GM13976 (cell line): ENCODE results near the gene OSBPL6.

Experiments used
- DNase-seq: peaks from one replicate; pipeline ENCODE4 v3.0.0; 2012; ENCODE audit warnings: low spot score
- in situ Hi-C: fragments of 300-500 bp; cut with MboI; formaldehyde crosslinking; loops from one replicate; pipeline ENCODE4 v1.12.0; 2022; ENCODE audit warnings: low sequenced_read_pairs, mixed read lengths, inconsistent platforms; ENCODE audit not compliant: unreplicated experiment
- TF ChIP-seq, protein P1 (sequence below): IDR thresholded peaks from 2 replicates; pipeline ENCODE4 v1.5.1; 2012; ENCODE audit warnings: borderline replicate concordance, mild to moderate bottlenecking; ENCODE audit not compliant: insufficient read depth; ENCODE audit errors: extremely low read depth, missing control alignments, control extremely low read depth

OSBPL6 gene

DNA sequence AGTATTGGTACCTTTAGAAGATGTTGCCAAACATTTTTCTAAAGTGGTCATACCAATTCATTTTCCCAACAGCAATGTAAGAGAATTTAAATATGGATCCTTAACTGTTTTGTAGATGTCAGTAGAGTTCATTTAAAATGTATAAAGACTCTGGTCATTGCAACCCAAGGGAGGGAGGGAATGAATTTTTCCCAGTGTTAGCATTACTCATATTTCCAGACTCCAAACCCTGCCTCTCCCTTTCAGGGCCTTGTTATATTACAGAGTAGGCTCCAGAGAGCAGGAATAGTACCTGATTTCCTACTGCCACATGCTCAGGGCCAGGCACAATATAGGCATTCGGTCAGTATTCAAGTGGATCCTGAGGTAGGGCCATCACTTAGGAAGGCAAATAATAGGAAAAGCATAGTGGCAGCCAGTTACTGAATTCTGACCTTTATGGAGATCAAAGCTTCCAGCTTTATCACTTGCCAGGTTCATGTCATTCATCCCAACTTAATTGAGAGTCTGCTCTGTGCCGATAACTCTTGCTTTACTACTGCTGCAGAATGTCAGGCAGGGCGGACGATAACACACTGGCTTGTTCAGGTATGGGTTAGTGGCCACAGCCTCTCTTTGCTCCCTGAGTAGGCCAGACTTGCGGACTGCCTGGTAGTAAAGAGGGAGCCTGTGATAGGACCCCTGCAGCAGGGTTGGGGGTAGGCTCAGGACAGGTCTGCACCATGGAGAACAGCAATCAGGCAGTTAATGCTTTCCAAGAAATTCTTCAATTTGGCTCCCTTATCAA is 75.3 kb downstream of the OSBPL6 start:
- TF ChIP-seq, protein P1, sequence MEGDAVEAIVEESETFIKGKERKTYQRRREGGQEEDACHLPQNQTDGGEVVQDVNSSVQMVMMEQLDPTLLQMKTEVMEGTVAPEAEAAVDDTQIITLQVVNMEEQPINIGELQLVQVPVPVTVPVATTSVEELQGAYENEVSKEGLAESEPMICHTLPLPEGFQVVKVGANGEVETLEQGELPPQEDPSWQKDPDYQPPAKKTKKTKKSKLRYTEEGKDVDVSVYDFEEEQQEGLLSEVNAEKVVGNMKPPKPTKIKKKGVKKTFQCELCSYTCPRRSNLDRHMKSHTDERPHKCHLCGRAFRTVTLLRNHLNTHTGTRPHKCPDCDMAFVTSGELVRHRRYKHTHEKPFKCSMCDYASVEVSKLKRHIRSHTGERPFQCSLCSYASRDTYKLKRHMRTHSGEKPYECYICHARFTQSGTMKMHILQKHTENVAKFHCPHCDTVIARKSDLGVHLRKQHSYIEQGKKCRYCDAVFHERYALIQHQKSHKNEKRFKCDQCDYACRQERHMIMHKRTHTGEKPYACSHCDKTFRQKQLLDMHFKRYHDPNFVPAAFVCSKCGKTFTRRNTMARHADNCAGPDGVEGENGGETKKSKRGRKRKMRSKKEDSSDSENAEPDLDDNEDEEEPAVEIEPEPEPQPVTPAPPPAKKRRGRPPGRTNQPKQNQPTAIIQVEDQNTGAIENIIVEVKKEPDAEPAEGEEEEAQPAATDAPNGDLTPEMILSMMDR: no peak
- DNase-seq: no peak
- in situ Hi-C loops: loop anchor here (10.0 kb wide), 1 partner anchor 155 kb away; the partner anchor contains the start of gene RBM45

DNA sequence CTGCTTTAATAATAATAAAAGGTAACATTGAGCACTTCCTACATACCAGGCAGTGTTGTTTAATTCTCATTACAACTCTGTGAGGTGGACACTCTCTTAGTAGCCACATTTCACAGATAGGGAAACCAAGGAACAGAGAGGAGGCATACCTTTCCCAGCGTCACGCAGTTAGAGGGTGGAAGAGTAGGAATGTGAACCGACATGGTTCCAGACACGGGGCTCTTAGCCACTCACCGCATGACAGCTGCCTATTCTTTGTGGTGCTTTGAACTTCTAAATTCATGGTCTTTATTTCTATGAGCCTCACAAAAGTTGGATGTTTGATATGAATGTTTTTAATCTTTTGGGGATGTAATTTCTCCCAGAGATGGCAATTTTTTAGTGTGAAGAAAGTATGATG is 76.0 kb downstream of the OSBPL6 start:
- TF ChIP-seq, protein P1: no peak
- in situ Hi-C loops: loop anchor here (10.0 kb wide), 1 partner anchor 156 kb away; the partner anchor contains the start of gene RBM45
- DNase-seq: no peak

DNA sequence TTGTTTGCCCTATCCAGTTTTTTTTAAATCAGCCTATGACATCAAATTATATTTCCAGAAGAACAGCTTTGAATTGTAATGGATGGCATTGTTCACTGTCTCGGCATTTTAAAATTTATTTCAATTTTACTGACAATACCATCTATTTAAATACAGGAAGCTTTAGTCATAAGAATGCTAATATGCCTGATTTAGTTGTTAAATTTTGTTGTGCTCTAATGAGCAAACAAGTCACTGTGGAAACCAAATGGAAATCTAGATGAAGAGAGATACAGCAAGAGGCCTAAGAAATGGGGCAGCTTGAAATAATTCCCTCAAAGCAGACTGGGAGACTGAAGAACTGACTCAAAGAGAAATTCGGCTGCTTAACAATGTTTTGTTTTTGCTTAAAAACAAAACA is 76.8 kb downstream of the OSBPL6 start:
- no peak for DNase-seq
- TF ChIP-seq, protein P1: no peak
- in situ Hi-C loops: loop anchor here (10.0 kb wide), 1 partner anchor 156 kb away; the partner anchor contains the start of gene RBM45

DNA sequence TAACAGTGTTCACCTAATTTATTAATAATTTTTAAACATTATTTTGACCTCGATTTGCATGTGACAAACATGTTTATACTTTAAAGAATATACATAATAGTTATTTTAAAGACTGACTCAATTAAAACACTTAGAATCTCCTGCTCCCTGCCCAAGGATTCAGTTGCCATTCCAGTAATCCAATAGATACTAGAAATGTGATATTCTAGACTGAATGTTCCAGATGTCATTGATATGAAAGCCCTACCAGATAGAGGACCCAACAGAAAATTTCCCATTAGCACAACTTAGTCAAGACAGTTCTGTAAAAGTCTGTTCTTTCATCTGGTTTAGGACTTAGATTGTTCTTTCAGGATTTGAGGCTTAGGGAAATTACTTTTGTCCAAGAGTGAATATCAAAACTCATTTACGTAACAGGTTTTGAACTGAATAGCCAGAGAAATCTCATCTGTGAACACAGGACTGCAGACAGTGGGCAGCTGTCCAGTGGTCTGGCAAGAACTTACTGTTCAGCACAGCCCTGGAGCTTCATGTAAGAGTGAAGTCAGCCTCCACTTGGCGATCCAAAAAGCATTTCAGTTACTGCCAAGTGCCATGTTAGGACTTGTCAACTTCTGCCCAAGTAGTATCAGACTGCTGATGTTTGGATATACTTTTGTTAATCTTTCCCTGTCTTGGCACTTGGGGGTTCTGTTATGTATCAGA is 77.5 kb downstream of the OSBPL6 start:
- in situ Hi-C loops: loop anchor here (10.0 kb wide), 1 partner anchor 157 kb away; the partner anchor contains the start of gene RBM45
- no peak for DNase-seq
- TF ChIP-seq, protein P1: no peak

DNA sequence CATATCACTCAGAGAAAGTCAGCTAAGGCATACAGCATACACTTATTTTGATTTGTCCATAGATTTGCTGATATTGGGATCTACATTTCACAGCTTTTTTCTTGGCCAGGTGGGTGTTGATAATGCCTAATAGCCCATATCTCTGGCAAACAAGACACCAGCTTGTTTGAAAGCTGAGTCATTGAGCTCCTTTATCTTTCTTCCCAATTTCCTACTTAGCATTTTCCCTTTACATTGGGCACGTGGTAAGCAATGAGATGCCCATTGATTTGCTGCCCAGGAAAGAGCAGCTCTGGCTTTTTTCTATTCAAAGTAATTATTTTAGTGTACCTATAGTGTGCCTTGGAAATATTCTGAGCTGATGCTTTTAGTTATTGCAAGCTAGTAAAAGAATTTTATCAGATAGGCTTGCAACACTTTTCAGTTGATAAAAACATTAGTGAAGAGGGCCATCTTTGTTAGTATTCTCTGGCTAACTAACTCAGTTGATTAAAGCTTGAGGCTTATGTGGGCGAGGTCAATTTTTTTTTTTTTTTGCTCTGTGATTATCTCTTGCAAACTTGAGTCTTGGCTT is 79.6 kb downstream of the OSBPL6 start:
- TF ChIP-seq, protein P1: no peak
- no peak for DNase-seq
- in situ Hi-C loops: loop anchor here (10.0 kb wide), 1 partner anchor 159 kb away; the partner anchor contains the start of gene RBM45

DNA sequence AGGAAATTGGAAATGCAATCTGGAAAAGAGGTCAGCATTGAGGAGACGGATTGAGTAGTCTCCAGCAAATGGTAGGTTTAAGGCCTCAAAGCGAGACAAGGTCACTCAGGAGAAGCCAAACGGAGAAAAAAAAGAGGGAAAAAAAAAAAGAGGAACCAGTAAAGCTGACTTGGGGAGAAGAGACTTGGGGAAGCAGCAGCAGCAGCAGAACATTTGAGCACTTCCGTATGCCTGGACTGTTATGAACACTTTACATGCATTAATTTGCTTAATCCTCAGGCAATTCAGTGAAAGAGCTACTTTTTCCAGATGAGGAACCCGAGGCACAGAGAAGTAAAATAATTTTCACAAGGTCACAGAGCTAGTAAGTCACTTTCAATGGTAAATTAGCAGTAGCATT is 81.3 kb downstream of the OSBPL6 start:
- TF ChIP-seq, protein P1: no peak
- no peak for DNase-seq
- in situ Hi-C loops: loop anchor here (10.0 kb wide), 1 partner anchor 161 kb away; the partner anchor contains the start of gene RBM45
